Measurements from ENCODE around the gene IFNGR1.
"Not testable (repeated sequence)": the region's sequence is repeated elsewhere in the genome, so short reads cannot be mapped to it uniquely, and the experiment has no call there.

The IFNGR1 gene

GRCh38 chr6:137235686-137236085 is 16.5 kb upstream of the IFNGR1 start:
- DNase-seq = no peak

DNA sequence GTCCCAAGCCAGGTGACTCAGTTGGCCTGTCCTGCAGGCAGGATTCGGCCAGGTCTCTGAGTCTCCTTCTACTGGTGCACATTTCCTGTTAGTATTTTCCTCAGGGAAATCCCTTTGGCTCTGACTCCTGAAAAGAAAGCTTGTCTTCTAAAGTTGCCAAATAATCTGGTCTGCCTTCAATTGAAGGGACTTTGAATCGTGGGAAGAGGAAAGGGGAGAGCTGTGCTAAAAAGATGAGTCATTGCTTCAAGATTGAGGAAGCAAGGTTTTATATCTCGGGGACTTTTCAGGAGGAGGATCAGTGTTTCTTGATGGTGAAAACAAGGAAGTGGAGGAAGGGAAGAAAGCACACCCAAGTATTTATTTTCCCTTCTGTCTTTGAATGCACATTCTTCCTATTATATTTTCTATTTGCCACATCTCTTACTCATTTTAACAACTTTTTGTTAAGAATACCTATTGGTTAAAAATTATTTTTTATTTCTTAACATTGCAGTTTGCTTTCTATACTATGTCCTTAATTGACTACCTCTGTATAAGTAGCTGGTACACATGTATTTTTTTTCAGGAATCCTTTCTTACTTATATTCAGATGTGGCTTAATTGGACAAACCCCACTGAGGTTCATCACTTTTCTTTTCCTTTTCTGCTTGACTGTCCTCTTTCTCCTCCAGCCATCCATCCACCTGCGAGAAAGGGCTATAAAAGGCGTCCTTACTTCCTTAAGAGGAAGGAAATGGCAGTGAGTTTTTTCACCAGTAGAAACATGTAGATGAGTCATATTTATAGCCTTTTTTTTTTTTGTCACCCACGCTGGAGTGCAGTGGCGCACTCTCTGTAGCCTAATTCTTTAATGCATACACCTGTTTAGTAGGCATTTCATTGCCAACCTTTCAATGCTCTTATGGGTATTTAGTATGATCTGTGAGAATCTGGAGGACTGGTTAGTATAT is 15.0 kb upstream of the IFNGR1 start:
- DNase-seq = peak; percentile 88 to 93

GRCh38 chr6:137231895-137232294 is 12.7 kb upstream of the IFNGR1 start:
- DNase-seq = no peak

GRCh38 chr6:137230956-137231555 is 11.9 kb upstream of the IFNGR1 start:
- peak in 1 of 2 donors; percentile 21 for DNase-seq

DNA sequence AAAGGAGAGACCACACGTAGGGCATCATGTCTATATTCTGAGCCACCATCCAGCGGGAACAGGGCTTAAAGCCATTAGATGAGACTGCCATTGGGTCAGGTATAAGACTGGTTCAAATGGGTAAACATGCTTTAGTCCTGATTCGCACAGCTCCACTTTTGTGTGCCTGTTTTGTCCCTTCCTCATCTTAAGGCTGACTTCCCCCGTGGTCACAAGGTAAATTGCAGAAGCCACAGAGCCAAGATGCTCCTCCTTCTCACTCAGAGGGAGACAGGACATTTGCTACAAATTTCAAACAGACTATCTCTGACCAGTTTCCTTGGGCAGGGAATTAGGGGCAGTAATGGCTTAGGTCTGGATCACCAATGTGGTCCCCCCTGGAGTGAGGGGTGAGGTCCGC is 11.4 kb upstream of the IFNGR1 start:
- peak; percentile 83 to 89 for DNase-seq

DNA sequence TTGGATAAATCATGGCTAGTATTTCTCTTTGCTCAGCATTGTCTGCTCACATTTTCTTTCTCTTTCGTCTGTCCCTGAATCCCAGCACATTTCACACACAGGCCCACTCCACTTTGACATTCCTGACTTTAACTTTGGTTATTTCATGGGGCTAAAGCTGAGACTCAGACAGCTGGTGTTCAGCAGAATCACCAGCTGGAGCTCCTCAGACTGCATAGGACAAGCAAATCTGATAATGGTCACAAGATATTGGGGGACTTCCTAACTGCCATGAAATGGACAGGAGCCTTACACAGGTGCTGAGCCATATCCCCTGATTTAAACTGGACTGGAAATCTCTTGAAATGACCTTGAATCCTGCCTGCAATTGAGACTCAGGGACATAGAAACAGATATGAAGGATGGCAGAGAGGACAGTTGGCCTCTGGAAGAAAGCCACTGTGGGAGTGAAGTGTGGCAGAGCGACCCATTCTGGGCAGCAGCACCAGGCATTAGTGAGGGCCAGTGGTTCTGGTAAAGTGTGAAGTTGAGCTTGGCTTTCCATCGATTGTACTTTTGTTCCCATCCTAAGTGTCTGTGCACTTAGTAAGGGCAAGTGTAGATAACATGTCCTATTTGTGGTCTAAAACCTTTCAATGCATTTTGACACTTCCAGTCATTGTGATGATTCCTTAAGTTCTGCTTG is 10.0 kb upstream of the IFNGR1 start:
- no peak for DNase-seq

DNA sequence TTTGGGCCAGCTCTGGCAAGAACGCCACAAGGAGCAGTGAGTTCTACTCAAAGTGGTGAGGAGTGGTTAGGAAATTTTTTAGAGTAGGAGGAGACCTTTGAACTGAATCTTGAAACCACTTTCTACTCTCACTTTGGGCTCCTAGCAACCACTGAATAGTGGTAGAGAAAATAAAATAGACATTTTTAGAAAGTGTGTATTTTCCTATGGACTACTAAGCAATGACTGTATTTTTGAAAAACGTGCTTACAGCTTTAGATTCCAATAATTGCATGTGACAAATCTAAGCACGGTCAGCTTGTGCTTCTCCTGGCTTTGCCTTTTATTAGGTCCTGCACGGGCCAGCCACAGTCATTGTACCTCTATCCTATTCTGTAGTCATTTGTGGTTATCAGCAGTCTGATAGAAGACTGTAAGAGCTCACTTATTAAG is 8.7 kb upstream of the IFNGR1 start:
- DNase-seq = peak; percentile 76 to 78

GRCh38 chr6:137226697-137227096 is 7.5 kb upstream of the IFNGR1 start:
- peak; percentile 86 to 88 for DNase-seq

DNA sequence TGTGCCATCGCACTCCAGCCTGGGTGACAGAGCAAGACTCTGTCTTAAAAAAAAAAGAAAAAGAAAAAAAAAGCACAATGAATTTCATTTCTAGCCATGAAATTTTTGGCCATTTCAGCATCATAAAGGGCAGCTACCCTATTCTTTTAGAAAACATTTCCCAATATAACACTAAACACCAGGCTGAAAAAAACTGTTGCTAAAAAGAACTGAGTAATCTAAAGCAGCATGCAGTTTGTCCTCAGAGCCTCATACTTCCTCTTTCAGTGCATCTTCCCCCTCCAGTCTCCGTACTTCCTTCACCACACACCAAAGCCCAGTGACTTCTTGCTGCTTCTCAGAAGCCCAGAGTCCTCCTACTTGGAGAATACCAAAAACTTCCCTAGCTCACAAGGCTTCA is 5.6 kb upstream of the IFNGR1 start:
- peak; percentile 93 to 98 for DNase-seq

DNA sequence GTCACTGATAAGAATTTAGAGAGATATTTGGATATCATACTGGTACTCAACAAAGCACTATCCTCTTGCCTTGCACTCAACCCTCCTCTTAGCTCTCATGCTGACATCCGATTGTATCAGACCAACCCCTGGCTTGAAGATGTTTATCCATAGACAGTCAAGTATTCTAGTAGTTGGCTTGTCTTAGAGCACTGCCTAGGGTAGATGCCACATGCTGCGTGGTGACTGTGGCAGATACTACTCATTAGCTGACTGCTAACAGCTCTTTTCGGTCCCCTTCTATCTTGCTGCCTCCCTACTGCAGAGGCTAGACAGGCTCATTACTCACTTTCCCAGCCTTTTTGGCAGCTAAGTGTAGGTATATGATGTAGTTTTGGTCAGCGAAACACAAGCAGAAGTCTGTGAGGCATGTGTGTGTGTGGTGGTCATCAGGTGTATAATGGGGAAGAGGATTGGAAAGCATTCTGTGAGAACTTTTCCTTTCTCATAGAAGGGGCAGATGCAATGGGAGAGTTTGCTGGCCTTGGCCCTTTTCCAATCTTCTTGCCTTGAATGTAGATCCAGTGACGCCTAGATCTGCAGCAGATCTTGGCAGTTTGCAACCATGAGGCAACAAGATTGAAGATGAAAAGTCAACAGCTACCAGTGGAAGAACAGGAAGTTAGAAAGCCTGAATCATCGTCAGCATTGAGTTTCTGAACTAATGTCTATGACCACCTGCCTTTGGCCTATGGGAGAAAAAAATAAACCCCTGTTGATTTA is 4.4 kb upstream of the IFNGR1 start:
- DNase-seq = peak; percentile 91 to 95

GRCh38 chr6:137222381-137222780 is 3.2 kb upstream of the IFNGR1 start:
- peak; percentile 83 to 84 for DNase-seq

DNA sequence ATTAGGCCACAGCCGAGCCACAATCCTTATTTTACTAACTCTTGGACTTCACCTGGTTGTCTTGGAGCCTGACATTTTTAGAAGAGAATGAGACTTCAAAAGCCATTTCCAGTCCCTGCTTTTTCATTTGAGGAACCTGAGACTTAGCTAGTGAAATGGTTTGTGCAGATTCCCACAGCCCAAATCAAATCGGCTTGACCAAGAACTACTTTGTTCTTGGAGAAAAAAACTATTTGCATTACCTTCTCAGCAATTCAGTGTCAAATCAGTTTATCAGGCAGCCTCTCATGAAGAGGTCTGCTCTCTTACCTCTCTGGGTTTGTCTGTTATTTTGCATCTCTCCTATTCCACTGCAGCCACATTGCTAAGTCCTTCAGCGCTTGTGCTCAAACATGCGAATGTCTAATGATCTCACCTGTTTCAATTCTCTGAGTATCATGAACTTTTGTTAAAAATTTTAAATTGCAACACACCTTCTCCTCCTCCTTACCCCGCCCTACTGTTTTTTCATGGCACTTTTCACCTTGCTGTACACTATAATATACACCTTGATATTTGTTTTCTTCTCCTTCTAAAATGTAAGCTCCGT is 573 bp upstream of the IFNGR1 start:
- no peak for DNase-seq

DNA sequence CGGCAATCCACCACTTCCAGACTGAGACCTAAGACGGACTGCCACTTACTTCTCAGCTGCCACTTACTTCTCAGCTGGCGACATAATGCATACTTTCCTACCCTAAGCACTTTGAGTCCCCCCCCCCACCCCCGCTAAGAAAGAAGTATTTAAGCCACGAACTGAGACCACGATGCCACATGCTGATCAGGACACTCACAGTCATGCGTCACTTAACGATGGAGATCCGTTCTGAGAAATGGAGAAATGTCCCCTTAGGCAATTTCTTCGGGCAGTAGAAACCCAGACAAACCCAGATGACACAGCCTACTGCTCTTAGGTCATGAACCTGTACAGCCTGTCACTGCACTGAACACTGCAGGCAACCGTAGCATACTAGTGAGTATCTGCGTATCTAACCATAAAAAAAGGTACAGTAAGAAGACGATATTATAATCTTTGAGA is 690 bp downstream of the IFNGR1 start:
- DNase-seq = peak; percentile 97 to 98

DNA sequence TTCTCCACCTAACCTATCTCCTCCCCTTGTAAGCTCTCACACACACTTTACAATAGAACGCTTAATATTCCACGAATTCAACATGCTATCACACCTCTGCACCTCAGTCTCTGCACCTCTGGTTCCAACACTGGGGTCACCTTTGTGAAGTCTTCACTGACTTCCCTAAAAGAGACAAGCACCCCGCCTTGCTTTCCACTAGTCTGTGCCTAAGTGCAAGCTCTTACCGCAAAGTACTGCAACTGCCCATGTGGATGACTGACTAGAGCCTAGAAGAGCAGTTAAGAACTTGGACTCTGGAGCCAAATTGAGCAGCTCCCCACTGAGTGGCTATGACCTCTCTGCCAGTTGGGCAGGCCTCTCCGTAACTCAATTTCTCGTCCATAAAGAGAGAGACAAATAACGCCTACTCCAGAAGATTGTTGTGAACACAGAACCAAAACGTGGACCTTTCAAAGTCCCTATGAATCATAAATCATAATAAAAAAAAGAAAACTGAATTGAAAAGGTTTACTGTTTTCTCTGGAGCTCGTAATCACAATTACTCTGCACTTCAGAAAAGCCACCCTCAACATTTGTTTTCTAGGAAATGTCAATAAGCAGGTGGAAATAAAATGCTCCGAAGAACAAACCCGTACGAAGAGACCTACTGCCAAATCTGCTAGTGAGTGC is 1.2 kb downstream of the IFNGR1 start:
- peak; percentile 86 for DNase-seq

DNA sequence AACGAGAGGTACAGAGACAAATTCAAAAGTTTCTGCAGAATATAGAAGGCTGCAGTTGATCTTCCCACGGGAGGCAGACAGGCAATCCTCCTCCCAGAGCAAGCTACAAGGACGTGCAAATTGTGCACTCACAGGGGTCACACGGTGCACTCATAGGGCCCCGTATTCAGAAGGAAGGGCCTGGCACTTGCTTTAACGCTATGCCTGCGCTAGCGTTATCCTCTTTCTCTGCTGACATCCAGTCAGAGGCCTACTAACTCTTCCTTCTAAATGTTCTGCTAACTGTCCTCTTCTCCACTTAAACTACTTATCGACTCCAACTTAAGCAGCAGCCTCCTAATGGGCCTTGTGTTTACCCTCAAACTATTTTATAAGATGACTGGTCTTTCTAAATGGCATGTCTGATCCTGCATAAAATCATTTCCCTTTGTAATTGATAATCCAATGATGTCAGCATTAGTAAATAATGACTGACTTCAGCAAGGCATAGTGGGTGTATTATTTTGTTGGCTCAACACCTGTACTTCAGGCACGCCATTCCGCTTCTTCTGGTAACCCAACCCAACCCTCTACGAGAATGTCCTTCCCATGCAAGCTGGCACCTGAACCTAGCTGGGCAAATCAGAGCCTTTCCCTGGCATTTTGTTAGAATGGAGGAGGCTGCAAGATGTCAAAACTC is 2.2 kb downstream of the IFNGR1 start:
- peak; percentile 51 to 55 for DNase-seq

- DNase-seq = peak; percentile 30 to 55
These were observed 3.1 kb downstream of the IFNGR1 start for GRCh38 chr6:137216106-137216505.

DNA sequence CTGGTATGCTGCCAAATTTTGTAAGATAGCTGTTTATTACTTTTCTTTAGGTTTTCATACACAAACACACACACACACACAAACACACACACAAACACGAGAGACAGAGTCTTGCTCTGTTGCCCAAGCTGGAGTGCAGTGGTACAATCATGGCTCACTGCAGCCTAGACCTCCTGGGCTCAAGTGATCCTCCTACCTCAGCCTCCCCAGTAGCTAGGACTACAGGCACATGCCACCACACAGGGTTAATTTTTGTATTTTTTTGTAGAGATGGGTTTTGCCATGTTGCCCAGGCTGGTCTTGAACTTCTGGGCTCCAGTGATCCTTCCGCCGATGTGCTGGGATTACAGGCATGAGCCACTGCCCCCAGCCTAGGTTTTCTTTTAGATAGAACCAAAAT is 3.6 kb downstream of the IFNGR1 start:
- not testable (repeated sequence) for DNase-seq

DNA sequence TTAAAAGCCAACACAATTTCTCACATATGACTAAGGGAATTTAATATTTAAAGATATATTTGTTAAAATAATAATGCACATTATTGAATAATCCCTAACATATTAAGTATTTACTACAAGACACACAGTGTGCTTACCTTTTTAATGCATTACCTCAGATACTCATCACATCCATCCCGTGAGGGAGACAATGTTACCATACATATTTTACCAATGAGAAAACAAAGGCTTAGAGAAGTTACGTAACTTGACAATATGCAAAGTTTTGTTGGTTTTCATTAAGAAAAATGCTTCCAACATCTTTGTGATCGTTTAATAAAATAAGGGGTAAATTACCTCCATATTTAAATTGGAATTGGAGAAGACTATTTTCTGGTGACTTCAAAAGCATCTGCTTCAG is 4.3 kb downstream of the IFNGR1 start:
- no peak for DNase-seq

DNA sequence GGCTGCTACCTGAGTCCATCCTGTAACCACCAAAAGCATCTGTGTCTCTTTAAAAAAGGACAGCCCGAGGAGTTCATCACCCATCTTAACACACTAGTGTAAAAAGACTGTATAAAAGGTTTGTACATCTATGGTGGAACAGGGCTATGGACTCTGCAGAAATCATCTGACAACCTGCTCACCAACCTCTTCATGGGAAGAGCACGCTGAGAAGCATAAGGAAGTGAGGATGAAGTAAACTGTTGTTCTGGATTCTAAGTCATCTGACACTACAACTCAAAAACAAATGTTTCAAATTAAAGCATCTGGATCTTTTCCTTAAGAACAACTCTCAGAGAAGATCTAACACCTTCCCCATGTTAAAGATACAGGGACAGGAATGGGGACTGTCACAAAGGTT is 5.4 kb downstream of the IFNGR1 start:
- peak; percentile 22 to 32 for DNase-seq

- no peak for DNase-seq
These were observed 5.8 kb downstream of the IFNGR1 start for GRCh38 chr6:137213331-137213740.

DNA sequence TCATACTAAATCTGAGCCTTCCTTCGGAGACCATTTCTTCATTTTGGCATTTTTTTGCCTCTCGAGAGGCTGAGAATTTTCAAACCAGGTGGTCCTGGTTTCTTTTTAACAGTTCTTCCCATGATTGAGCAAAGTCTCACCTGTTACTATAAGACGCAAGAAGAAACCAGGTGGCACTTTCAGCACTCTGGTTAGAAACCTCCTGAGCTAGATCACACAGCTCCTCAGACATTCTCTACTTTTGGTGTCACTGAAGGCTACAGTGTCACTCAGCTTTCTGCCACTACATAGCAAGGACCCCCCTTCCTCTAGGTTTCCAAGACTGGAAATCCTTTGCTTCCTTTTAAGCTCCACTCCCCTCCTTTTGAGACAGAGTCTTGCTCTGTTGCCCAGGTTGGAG is 7.3 kb downstream of the IFNGR1 start:
- no peak for DNase-seq
